ENCODE results near the gene RSPO4.

The RSPO4 gene

GRCh38 chr20:1001911-1002681 lies at the start of gene RSPO4:
Gene RSPO4 (minus strand): TSS chr20:1002311. CDS start chr20:1002164, 147 bp downstream.
- H3K4me3 ChIP-seq (ENCODE audit: low read depth, low read length): no peak within 1 kb of the TSS
- DNase-seq (ENCODE audit: low read depth, low spot score): no peak
- ChIA-PET POLR2A (no interaction called here), CTCF (no interaction called here)
- TF ChIP-seq, protein P1, sequence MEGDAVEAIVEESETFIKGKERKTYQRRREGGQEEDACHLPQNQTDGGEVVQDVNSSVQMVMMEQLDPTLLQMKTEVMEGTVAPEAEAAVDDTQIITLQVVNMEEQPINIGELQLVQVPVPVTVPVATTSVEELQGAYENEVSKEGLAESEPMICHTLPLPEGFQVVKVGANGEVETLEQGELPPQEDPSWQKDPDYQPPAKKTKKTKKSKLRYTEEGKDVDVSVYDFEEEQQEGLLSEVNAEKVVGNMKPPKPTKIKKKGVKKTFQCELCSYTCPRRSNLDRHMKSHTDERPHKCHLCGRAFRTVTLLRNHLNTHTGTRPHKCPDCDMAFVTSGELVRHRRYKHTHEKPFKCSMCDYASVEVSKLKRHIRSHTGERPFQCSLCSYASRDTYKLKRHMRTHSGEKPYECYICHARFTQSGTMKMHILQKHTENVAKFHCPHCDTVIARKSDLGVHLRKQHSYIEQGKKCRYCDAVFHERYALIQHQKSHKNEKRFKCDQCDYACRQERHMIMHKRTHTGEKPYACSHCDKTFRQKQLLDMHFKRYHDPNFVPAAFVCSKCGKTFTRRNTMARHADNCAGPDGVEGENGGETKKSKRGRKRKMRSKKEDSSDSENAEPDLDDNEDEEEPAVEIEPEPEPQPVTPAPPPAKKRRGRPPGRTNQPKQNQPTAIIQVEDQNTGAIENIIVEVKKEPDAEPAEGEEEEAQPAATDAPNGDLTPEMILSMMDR (IDR thresholded peaks at IDR 0.05; ENCODE audit: insufficient read depth, low read length, missing control alignments): no peak

DNA sequence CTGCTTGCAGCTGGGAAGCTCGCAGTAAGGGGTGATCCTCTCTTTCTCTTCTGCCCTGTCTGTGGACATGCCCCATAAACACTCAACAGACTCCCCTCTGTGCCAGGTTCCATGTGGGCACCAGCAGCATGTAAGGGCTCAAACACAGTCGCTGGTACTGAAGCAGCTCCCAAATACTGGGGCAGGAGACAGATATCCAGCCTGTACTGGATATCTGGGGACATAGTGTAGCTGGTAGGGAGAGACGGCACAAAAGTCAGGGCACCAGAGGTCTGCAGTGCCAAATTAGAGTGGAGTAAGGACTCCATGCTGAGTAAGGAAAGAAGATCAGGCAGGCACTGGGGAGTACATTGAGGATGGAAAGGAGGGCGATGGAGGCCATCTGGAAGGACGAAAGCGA lies 48.3 kb upstream of the RSPO4 start:
- DNase-seq (ENCODE audit: low read depth, low spot score): no peak
- TF ChIP-seq, protein P1 (IDR thresholded peaks at IDR 0.05; ENCODE audit: insufficient read depth, low read length, missing control alignments): no peak
- H3K4me3 ChIP-seq (ENCODE audit: low read depth, low read length): no peak overlapping the region
- CTCF ChIA-PET: no interaction called here
- POLR2A ChIA-PET: no interaction called here

DNA sequence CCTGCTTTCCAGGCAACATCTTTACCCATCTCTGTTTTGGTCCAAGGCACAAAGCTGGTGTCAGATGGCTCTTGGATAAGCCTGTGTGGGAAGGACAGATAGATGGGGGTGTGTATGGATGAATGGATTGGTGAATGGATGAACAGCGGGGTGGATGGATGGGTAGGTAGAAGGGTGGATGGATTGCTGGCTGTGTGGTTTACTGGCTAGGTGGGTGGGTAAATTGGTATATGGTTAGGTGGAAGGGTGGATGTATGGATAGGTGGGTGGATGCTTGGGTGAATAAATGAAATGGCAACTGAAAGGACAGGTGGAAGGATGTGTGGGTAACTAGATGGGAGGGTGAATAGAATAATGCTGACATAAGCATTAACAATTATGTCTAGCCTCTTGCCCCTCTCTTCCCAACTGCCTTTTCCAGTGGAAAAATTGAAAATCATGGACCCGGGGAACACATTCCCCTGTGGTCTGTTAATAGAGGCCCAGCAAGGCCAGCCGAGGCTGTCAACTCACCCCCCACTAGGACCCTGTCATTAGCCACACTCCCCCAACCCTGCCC lies 43.8 kb upstream of the RSPO4 start:
- TF ChIP-seq, protein P1 (IDR thresholded peaks at IDR 0.05; ENCODE audit: insufficient read depth, low read length, missing control alignments): no peak
- ChIA-PET POLR2A (no interaction called here), CTCF (no interaction called here)
- H3K4me3 ChIP-seq (ENCODE audit: low read depth, low read length): no peak overlapping the region
- no peak for DNase-seq (ENCODE audit: low read depth, low spot score)

GRCh38 chr20:1041845-1042390 lies 39.8 kb upstream of the RSPO4 start:
- DNase-seq (ENCODE audit: low read depth, low spot score): no peak
- CTCF ChIA-PET: no interaction called here
- TF ChIP-seq, protein P1 (IDR thresholded peaks at IDR 0.05; ENCODE audit: insufficient read depth, low read length, missing control alignments): no peak
- POLR2A ChIA-PET: no interaction called here
- no peak overlapping the region for H3K4me3 ChIP-seq (ENCODE audit: low read depth, low read length)

- CTCF ChIA-PET: no interaction called here
Measured at GRCh38 chr20:1038205-1038604, 36.1 kb upstream of the RSPO4 start.

DNA sequence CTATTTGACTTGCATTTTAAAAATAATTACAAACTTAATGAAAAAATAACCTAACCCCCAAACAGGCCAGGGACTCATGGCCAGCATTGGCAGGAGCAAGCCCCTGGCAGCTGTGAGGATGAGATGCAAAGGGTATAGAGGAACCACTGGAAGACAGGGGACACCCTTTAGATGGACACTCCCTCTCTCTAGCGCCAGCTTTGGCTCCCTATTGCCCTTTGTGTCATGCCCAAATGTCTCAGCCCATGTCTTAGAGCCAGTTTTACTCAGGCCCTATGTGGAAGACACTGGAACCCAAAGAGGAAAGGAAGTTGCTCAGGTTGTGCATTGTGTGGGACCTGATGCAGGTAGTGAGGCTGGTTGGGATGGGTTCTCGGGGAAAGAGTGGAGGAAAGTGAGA lies 34.9 kb upstream of the RSPO4 start:
- ChIA-PET CTCF (interaction anchor here (1.6 kb wide), 1 partner anchor 9 kb away, joined by 4 read pairs; no protein-coding TSS in a partner anchor), POLR2A (no interaction called here)
- TF ChIP-seq, protein P1 (IDR thresholded peaks at IDR 0.05; ENCODE audit: insufficient read depth, low read length, missing control alignments): no peak
- H3K4me3 ChIP-seq (ENCODE audit: low read depth, low read length): no peak overlapping the region
- no peak for DNase-seq (ENCODE audit: low read depth, low spot score)

More at GRCh38 chr20:1038205-1038604, 36.1 kb upstream of the RSPO4 start:
- TF ChIP-seq, protein P1 (IDR thresholded peaks at IDR 0.05; ENCODE audit: insufficient read depth, low read length, missing control alignments): no peak
- POLR2A ChIA-PET: no interaction called here
- H3K4me3 ChIP-seq (ENCODE audit: low read depth, low read length): no peak overlapping the region
- no peak for DNase-seq (ENCODE audit: low read depth, low spot score)

All from AG04449 (cell line).